ENCODE results near the gene CAP2. TPM values are rescaled to one million over a fixed set of nuclear protein-coding genes. Genes with fewer than 3 reads are reported as not detected.
A peak's percentile ranks its signal among the peaks of the same experiment; 100 is the strongest.

Gene CAP2
- total RNA-seq, 1 donor from 2014 or later, result 5.5 TPM

GRCh38 chr6:17385660-17386059, 7.7 kb upstream of the CAP2 start:
- H3K4me3 ChIP-seq (ENCODE audit: low read depth, low read length), result no peak overlapping the region
- TF ChIP-seq CTCF (conservative IDR thresholded peaks at IDR 0.05; ENCODE audit: low read depth, low read length), result no peak
- no peak for DNase-seq (ENCODE audit: low read depth)

GRCh38 chr6:17388365-17388764, 5.0 kb upstream of the CAP2 start:
- DNase-seq (ENCODE audit: low read depth), result no peak
- H3K4me3 ChIP-seq (ENCODE audit: low read depth, low read length), result no peak overlapping the region
- no peak for TF ChIP-seq CTCF (conservative IDR thresholded peaks at IDR 0.05; ENCODE audit: low read depth, low read length)

GRCh38 chr6:17389274-17389847, 4.0 kb upstream of the CAP2 start:
- no peak overlapping the region for H3K4me3 ChIP-seq (ENCODE audit: low read depth, low read length)
- DNase-seq (ENCODE audit: low read depth), result no peak
- no peak for TF ChIP-seq CTCF (conservative IDR thresholded peaks at IDR 0.05; ENCODE audit: low read depth, low read length)

- no peak for DNase-seq (ENCODE audit: low read depth)
- no peak for TF ChIP-seq CTCF (conservative IDR thresholded peaks at IDR 0.05; ENCODE audit: low read depth, low read length)
- H3K4me3 ChIP-seq (ENCODE audit: low read depth, low read length), result no peak overlapping the region
Measured at GRCh38 chr6:17390276-17390675, 3.1 kb upstream of the CAP2 start.

- no peak for TF ChIP-seq CTCF (conservative IDR thresholded peaks at IDR 0.05; ENCODE audit: low read depth, low read length)
- no peak overlapping the region for H3K4me3 ChIP-seq (ENCODE audit: low read depth, low read length)
- DNase-seq (ENCODE audit: low read depth), result no peak
Measured at GRCh38 chr6:17391976-17392375, 1.4 kb upstream of the CAP2 start.

- peak overlapping the region; percentile 79 for H3K4me3 ChIP-seq (ENCODE audit: low read depth, low read length)
- TF ChIP-seq CTCF (conservative IDR thresholded peaks at IDR 0.05; ENCODE audit: low read depth, low read length), result no peak
Measured at GRCh38 chr6:17393892-17394631, 667 bp downstream of the CAP2 start.

GRCh38 chr6:17395112-17395511, 1.7 kb downstream of the CAP2 start:
- no peak overlapping the region for H3K4me3 ChIP-seq (ENCODE audit: low read depth, low read length)
- DNase-seq (ENCODE audit: low read depth), result no peak
- no peak for TF ChIP-seq CTCF (conservative IDR thresholded peaks at IDR 0.05; ENCODE audit: low read depth, low read length)

More at GRCh38 chr6:17393892-17394631, 667 bp downstream of the CAP2 start:
- peak; percentile 38 for DNase-seq (ENCODE audit: low read depth)

All from epithelial cell of proximal tubule (primary cell).